PC-9 (cell line): ENCODE measurements around the gene LIPJ. TPM values are rescaled to one million over a fixed set of nuclear protein-coding genes. Genes with fewer than 3 reads are reported as not detected.

ENCODE experiments used
- BruUV-seq: library from RNA; stranded (reverse); fragments of 400-500 nt; replicated peaks from 2 replicates; lab custom pipeline; 2021; lab: Mats Ljungman, UMichigan
- CTCF ChIA-PET: fragments of 300-600 bp; sonication (Branson Sonifier 250); formaldehyde crosslinking; loops from one replicate; lab custom pipeline; 2022; ENCODE audit warnings: antibody characterized with exemption; lab: Charles Lee
- POLR2A ChIA-PET: fragments of 300-600 bp; sonication (Branson Sonifier 250); formaldehyde crosslinking; loops from one replicate; lab custom pipeline; 2022; ENCODE audit warnings: antibody characterized with exemption; ENCODE audit not compliant: unreplicated experiment; lab: Charles Lee
- DNase-seq, 2 experiments: peaks; one replicate each; pipeline versions ENCODE4 v3.0.0 to v3.0.0-alpha.2; 2015 to 2022; ENCODE audit warnings: mixed read lengths in 1 of 2
- H2AFZ ChIP-seq: fragments of 200-600 bp; sonication (generic); 2 replicates; pipeline ENCODE4 v1.8.1; 2017; ENCODE audit warnings: antibody characterized with exemption
- H3F3A ChIP-seq: fragments of 200-600 bp; sonication (generic); 2 replicates; pipeline ENCODE4 v1.8.1; 2017; ENCODE audit warnings: antibody characterized with exemption, mild to moderate bottlenecking, low read depth; ENCODE audit not compliant: insufficient read depth
- H3K27ac ChIP-seq: fragments of 200-600 bp; sonication (generic); 2 replicates; pipeline ENCODE4 v1.6.1; 2016; ENCODE audit warnings: mixed run types
- H3K27me3 ChIP-seq: fragments of 200-600 bp; sonication (generic); 2 replicates; pipeline ENCODE4 v1.6.1; 2016; ENCODE audit warnings: low read depth, mixed run types; ENCODE audit not compliant: insufficient read depth
- H3K36me3 ChIP-seq: fragments of 200-600 bp; sonication (generic); 2 replicates; pipeline ENCODE4 v1.6.1; 2016; ENCODE audit warnings: low read depth, mixed run types
- H3K4me1 ChIP-seq: fragments of 200-600 bp; sonication (generic); replicated peaks from 2 replicates; pipeline ENCODE4 v1.6.1; 2016; ENCODE audit warnings: mixed run types; ENCODE audit not compliant: insufficient read depth
- H3K4me2 ChIP-seq: fragments of 200-600 bp; sonication (generic); 2 replicates; pipeline ENCODE4 v1.6.1; 2017; ENCODE audit warnings: mixed run types
- H3K4me3 ChIP-seq: fragments of 200-600 bp; sonication (generic); 2 replicates; pipeline ENCODE4 v1.6.1; 2016; ENCODE audit warnings: mixed run types
- H3K79me2 ChIP-seq: fragments of 200-600 bp; sonication (generic); 2 replicates; pipeline ENCODE4 v1.6.1; 2017; ENCODE audit warnings: low read depth, mixed run types
- H3K9me2 ChIP-seq: fragments of 200-600 bp; sonication (generic); 2 replicates; pipeline ENCODE4 v1.8.1; 2017; ENCODE audit warnings: mild to moderate bottlenecking; ENCODE audit not compliant: insufficient read depth
- H3K9me3 ChIP-seq: fragments of 200-600 bp; sonication (generic); 2 replicates; pipeline ENCODE4 v1.8.1; 2016; ENCODE audit warnings: low read depth; ENCODE audit not compliant: insufficient read depth
- H4K20me1 ChIP-seq: fragments of 200-600 bp; sonication (generic); 2 replicates; pipeline ENCODE4 v1.8.1; 2017; ENCODE audit not compliant: insufficient read depth
- EZH2 ChIP-seq: fragments of 200-600 bp; sonication (generic); IDR thresholded peaks from 2 replicates; pipeline ENCODE4 v1.8.0; 2017; ENCODE audit warnings: antibody characterized with exemption, low read depth
- intact Hi-C: fragments of 100-400 bp; cut with micrococcal nuclease; formaldehyde crosslinking; loops from one replicate; pipeline ENCODE4 v1.10.0; 2022; ENCODE audit not compliant: unreplicated experiment
- total RNA-seq: library from RNA; stranded (reverse); gene quantifications from 2 replicates; pipeline ENCODE4 v1.2.3, GENCODE V29; 2021
- TF ChIP-seq, protein P1 (sequence below): fragments of 200-600 bp; sonication (generic); conservative IDR thresholded peaks from 2 replicates; pipeline ENCODE4 v1.6.1; 2017; ENCODE audit warnings: mixed run types, antibody characterized with exemption, mild to moderate bottlenecking, moderate library complexity

Gene LIPJ
- total RNA-seq, 1 experiment from 2014 or later = not detected

DNA sequence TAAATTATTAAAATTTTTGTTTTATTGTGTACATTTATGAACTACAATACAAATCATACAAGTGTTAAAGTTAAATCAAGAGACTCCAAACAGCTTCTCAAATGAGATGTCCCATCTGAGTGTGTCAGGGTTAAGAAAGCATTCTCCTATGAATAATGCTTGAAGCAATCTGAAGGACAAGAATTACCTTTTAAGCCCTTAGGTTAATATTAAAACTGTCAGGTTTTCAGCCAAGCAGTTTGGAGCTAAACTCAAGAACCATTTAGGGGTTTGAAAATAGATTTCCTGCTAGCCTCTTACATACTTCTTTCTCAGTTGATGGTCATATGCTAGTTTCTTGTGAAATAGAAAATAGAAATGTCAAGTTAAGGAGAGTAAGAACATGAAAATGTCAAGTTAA, 38.3 kb downstream of the LIPJ start:
- H3K27me3 ChIP-seq = no peaks in the 10 kb centered on the region
- ChIA-PET POLR2A (no interaction called here), CTCF (no interaction called here)
- no peaks in the 10 kb centered on the region for H3K9me2 ChIP-seq
- intact Hi-C loops = no loop called here
- DNase-seq = no peak
- no peaks in the 10 kb centered on the region for H3K9me3 ChIP-seq
- no peaks in the 10 kb centered on the region for H4K20me1 ChIP-seq
- no peaks in the 10 kb centered on the region for H3K36me3 ChIP-seq
- no peak for TF ChIP-seq EZH2
- TF ChIP-seq, protein P1, sequence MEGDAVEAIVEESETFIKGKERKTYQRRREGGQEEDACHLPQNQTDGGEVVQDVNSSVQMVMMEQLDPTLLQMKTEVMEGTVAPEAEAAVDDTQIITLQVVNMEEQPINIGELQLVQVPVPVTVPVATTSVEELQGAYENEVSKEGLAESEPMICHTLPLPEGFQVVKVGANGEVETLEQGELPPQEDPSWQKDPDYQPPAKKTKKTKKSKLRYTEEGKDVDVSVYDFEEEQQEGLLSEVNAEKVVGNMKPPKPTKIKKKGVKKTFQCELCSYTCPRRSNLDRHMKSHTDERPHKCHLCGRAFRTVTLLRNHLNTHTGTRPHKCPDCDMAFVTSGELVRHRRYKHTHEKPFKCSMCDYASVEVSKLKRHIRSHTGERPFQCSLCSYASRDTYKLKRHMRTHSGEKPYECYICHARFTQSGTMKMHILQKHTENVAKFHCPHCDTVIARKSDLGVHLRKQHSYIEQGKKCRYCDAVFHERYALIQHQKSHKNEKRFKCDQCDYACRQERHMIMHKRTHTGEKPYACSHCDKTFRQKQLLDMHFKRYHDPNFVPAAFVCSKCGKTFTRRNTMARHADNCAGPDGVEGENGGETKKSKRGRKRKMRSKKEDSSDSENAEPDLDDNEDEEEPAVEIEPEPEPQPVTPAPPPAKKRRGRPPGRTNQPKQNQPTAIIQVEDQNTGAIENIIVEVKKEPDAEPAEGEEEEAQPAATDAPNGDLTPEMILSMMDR = no peak
- no peak overlapping the region for H2AFZ ChIP-seq
- H3K4me1 ChIP-seq = no peaks in the 10 kb centered on the region
- H3K27ac ChIP-seq = no peak overlapping the region
- H3K4me2 ChIP-seq = no peak overlapping the region
- H3K79me2 ChIP-seq = no peaks in the 10 kb centered on the region
- no TSS peak for BruUV-seq
- no peaks in the 10 kb centered on the region for H3F3A ChIP-seq
- no peak overlapping the region for H3K4me3 ChIP-seq

DNA sequence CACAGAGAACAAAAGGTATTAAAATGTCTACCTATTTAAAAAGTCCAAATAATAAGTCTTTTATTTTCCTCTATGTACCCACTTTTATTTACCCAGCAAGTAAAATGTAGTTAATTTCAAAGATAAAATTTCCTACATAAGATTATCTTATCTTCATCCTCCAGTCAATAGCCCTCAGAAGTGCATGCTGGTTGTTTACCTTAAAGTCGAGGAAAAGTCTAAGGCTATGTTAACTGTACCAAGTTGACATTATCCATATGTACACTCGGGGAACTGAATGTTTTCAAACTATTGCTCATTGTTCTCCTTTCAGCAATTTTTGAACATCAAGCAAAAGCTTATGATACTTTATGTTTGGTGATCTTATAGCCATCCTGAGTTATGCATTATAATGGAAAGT, 53.6 kb downstream of the LIPJ start:
- ChIA-PET CTCF (no interaction called here), POLR2A (no interaction called here)
- no peak for TF ChIP-seq EZH2
- TF ChIP-seq, protein P1 = no peak
- Histone ChIP-seq H3K4me3 (no peak overlapping the region), H3K27me3 (no peaks in the 10 kb centered on the region), H3K9me3 (no peaks in the 10 kb centered on the region; the same call in 1 of the 2 replicates), H4K20me1 (no peaks in the 10 kb centered on the region), H3K27ac (no peak overlapping the region), H2AFZ (no peak overlapping the region), H3K9me2 (no peaks in the 10 kb centered on the region), H3K79me2 (no peaks in the 10 kb centered on the region), H3F3A (no peaks in the 10 kb centered on the region), H3K4me2 (no peak overlapping the region), H3K36me3 (no peaks in the 10 kb centered on the region), H3K4me1 (0 out of 2 replicates have a peak, but pooled peaks cover 7% of the 10 kb centered on the region)
- no TSS peak for BruUV-seq
- intact Hi-C loops = no loop called here
- DNase-seq = no peak

DNA sequence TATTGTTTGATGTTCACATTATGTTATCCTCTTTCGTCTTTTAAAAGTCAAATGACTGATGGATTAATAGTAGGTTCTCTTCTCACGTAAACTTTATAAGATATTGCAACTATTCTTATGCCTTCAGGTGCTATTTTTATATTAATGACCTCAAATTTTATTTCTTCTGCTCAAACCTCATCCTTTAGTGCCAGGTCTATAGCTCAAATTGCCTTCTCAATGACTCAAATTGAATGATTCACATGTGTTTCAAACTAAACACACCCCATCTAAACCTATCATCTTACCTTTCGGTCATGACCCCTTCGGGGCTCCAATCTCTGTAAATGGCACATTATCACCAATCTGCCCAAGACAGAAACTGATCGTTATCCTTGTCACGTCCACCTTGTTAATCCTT, 55.6 kb downstream of the LIPJ start:
- H3K9me2 ChIP-seq = no peaks in the 10 kb centered on the region
- H3K4me1 ChIP-seq = 0 out of 2 replicates have a peak, but pooled peaks cover 7% of the 10 kb centered on the region
- intact Hi-C loops = no loop called here
- H4K20me1 ChIP-seq = no peaks in the 10 kb centered on the region
- no peaks in the 10 kb centered on the region; the same call in 1 of the 2 replicates for H3K9me3 ChIP-seq
- POLR2A ChIA-PET = no interaction called here
- TF ChIP-seq, protein P1 = no peak
- TF ChIP-seq EZH2 = no peak
- H3K27me3 ChIP-seq = no peaks in the 10 kb centered on the region
- H3F3A ChIP-seq = no peaks in the 10 kb centered on the region
- no peak overlapping the region for H3K4me2 ChIP-seq
- no peaks in the 10 kb centered on the region for H3K79me2 ChIP-seq
- no peaks in the 10 kb centered on the region for H3K36me3 ChIP-seq
- H2AFZ ChIP-seq = no peak overlapping the region
- no peak for DNase-seq
- no peak overlapping the region for H3K4me3 ChIP-seq
- BruUV-seq = no TSS peak
- no peak overlapping the region for H3K27ac ChIP-seq
- CTCF ChIA-PET = no interaction called here
